Testis (tissue), 5 donors: ENCODE data around the gene LAMTOR2. TPM values are rescaled to one million over a fixed set of nuclear protein-coding genes. Genes with fewer than 3 reads are reported as not detected.
A peak's percentile ranks its signal among the peaks of the same experiment; 100 is the strongest.

Experiments
- DNase-seq: peaks from one replicate; pipeline ENCODE4 v3.0.0-alpha.2; 2019
- H3K27ac ChIP-seq, 2 donors: fragments of 200-600 bp; sonication (generic); one replicate each; pipeline ENCODE4 v1.5.1; 2019
- H3K27me3 ChIP-seq: fragments of 200-600 bp; sonication (generic); one replicate; pipeline ENCODE4 v1.5.1; 2019
- H3K36me3 ChIP-seq: fragments of 200-600 bp; sonication (generic); one replicate; pipeline ENCODE4 v1.5.1; 2017; ENCODE audit warnings: low read depth; ENCODE audit errors: missing control alignments
- H3K4me1 ChIP-seq: fragments of 200-600 bp; sonication (generic); one replicate; pipeline ENCODE4 v1.5.1; 2019
- H3K4me3 ChIP-seq, 2 donors: fragments of 200-600 bp; sonication (generic); one replicate each; pipeline ENCODE4 v1.5.1; 2017 to 2019
- H3K9me3 ChIP-seq: fragments of 200-600 bp; sonication (generic); one replicate; pipeline ENCODE4 v1.5.1; 2017
- CTCF ChIP-seq, 3 experiments: fragments of 450-650 bp in 2 of 3; fragments of 200-600 bp in 1 of 3; sonication (generic) in 1 of 3; IDR thresholded peaks; one replicate each; pipeline ENCODE4 v1.5.1; 2016 to 2019; ENCODE audit warnings: antibody characterized with exemption in 3 of 3, mild to moderate bottlenecking in 2 of 3, moderate library complexity in 1 of 3
- POLR2A ChIP-seq: fragments of 450-650 bp; IDR thresholded peaks from one replicate; pipeline ENCODE4 v1.6.1; 2017; ENCODE audit warnings: antibody characterized with exemption, mild to moderate bottlenecking, moderate library complexity
- WGBS, 2 donors: methylation state at CpG; one replicate each; pipeline ENCODE4 v1.1.5; 2018; 5-methylcytosine and 5-hydroxymethylcytosine counted together
- intact Hi-C: fragments of 100-400 bp; cut with DNase I; formaldehyde crosslinking; loops from one replicate; pipeline ENCODE4 v1.15.1; 2023; ENCODE audit warnings: low total_unique reads
- long read RNA-seq, 2 donors: transcript quantifications; one replicate each; lab custom pipeline, GENCODE V29; 2026
- polyA plus RNA-seq: library from polyadenylated mRNA; stranded (reverse); fragments of 350-450 nt; fragmentation: Illumina TruSeq; extraction: RNeasy Lipid Tissue Mini Kit (QIAGEN cat#74804); gene quantifications from one replicate; pipeline ENCODE4 v1.2.3, GENCODE V29; 2014; ENCODE audit warnings: low read depth, low replicate concordance; ENCODE audit not compliant: insufficient read depth
- total RNA-seq, 2 donors: library from RNA; depleted of rRNA; stranded (reverse); fragments of >200 nt; gene quantifications; one replicate each; pipeline ENCODE4 v1.2.3, GENCODE V29; 2016

Gene LAMTOR2
- 10 to 100 TPM; 47.6 to 50.4 TPM for total RNA-seq
- 55.5 TPM for polyA plus RNA-seq
- long read RNA-seq, donor 1, transcript LAMTOR2-203 (4 exons, 655 nt) = major isoform, 56 of 89 reads
- long read RNA-seq, donor 1, partial matches to known transcripts = 29 of 89 reads
- long read RNA-seq, donor 1, other reads (novel, unspliced or antisense) = 0 of 89 reads
- long read RNA-seq, donor 2, transcript LAMTOR2-203 (4 exons, 655 nt) = major isoform, 29 of 39 reads
- long read RNA-seq, donor 2, partial matches to known transcripts = 6 of 39 reads
- long read RNA-seq, donor 2, other reads (novel, unspliced or antisense) = 0 of 39 reads

GRCh38 chr1:156054500-156055280 is at the start of gene LAMTOR2:
Gene LAMTOR2, plus strand, starts transcription at chr1:156054782. Its CDS starts 108 bp downstream, at chr1:156054890.
- peaks cover 11% of the 10 kb centered on the region for H3K4me1 ChIP-seq
- TF ChIP-seq CTCF (IDR thresholded peaks at IDR 0.05) (peak in 2 of 3 experiments; percentile 26 to 32), POLR2A (no peak)
- 0% methylated on average over 27 to 43 of the region's 53 CpGs for WGBS, 2 donors
- no peaks in the 10 kb centered on the region for H3K9me3 ChIP-seq
- no peaks in the 10 kb centered on the region for H3K27me3 ChIP-seq
- intact Hi-C loops = no loop called here
- peak within 1 kb of the TSS; percentile 91 to 94 for H3K27ac ChIP-seq
- no peaks in the 10 kb centered on the region for H3K36me3 ChIP-seq
- peak within 1 kb of the TSS; percentile 94 to 95 for H3K4me3 ChIP-seq
- peak; percentile 99 for DNase-seq

DNA sequence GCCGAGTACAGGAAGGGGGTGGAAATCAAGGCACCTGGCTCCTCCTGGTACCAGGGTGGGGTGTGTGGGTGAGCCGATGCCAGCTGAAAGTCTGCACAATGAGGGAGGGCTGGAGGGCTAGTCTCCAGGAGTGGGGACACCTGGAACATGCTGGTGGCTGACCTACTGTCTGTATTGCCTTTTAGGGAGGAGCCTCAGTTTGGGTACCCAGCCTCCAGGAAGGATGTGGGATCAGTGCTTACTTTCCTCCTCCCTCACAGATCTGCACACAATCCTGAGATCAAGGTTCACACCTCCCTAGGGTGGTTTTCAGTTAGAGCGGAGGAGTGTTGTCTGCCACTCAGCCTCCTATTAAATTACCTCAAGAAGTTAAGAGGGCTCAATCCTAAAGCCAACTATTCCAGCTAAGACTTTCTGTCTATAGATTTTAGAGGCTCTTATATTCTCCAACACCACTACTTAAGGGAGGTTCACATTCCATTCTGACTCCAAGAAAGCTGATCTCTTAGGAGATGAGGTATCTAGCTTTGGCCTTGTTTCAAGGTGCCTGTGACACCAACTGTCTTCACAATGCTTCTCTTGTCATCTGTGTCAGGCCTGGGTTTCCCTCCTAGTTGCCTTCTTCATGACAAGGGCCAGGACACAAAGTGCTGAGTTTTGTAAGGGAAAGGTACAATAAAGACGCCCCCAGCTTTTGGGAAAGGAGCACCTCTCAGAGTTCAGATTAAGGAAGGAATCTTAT is 49.6 kb upstream of the LAMTOR2 start:
- Histone ChIP-seq H3K36me3 (no peaks in the 10 kb centered on the region), H3K9me3 (no peaks in the 10 kb centered on the region), H3K4me1 (peaks cover 25% of the 10 kb centered on the region), H3K4me3 (no peak overlapping the region), H3K27me3 (no peaks in the 10 kb centered on the region), H3K27ac (no peak overlapping the region)
- TF ChIP-seq POLR2A (no peak), CTCF (IDR thresholded peaks at IDR 0.05) (no peak)
- 55 to 72% methylated on average over 4 of the region's 4 CpGs for WGBS, 2 donors
- intact Hi-C loops = no loop called here
- DNase-seq = no peak

- Histone ChIP-seq H3K27ac (no peak overlapping the region), H3K27me3 (no peaks in the 10 kb centered on the region), H3K4me1 (peaks cover 11% of the 10 kb centered on the region), H3K4me3 (no peak overlapping the region), H3K9me3 (no peaks in the 10 kb centered on the region), H3K36me3 (no peaks in the 10 kb centered on the region)
- intact Hi-C loops = no loop called here
- peak; percentile 35 for DNase-seq
- WGBS, 2 donors = 56 to 57% methylated on average over 7 of the region's 7 CpGs
- TF ChIP-seq POLR2A = no peak
- no peak for TF ChIP-seq CTCF (IDR thresholded peaks at IDR 0.05)
These were observed 47.8 kb upstream of the LAMTOR2 start for GRCh38 chr1:156006666-156007376.

- TF ChIP-seq POLR2A (no peak), CTCF (IDR thresholded peaks at IDR 0.05) (no peak)
- WGBS, 2 donors = 62 to 64% methylated on average over 3 of the region's 3 CpGs
- Histone ChIP-seq H3K4me1 (peaks cover 8% of the 10 kb centered on the region), H3K36me3 (no peaks in the 10 kb centered on the region), H3K27me3 (no peaks in the 10 kb centered on the region), H3K9me3 (no peaks in the 10 kb centered on the region), H3K27ac (no peak overlapping the region), H3K4me3 (no peak overlapping the region)
- no peak for DNase-seq
- intact Hi-C loops = no loop called here
These were observed 45.2 kb upstream of the LAMTOR2 start for GRCh38 chr1:156009404-156009803.
